Activated CD8-positive, alpha-beta T cell treated with anti-CD3 and anti-CD28 coated beads for 36 hours (primary cell): ENCODE results near the gene PNPLA1. TPM values are rescaled to one million over a fixed set of nuclear protein-coding genes. Genes with fewer than 3 reads are reported as not detected.

Experiments
- ATAC-seq: fragments of 200-7000 bp; cut with Tn5 transposase; one replicate; pipeline ENCODE4 v1.10.0; 2021; ENCODE audit warnings: mild to moderate bottlenecking, moderate library complexity
- CTCF ChIA-PET: fragments of 350-600 bp; sonication (Branson Sonifier 250); formaldehyde crosslinking; loops from one replicate; lab custom pipeline; 2021; ENCODE audit warnings: antibody characterized with exemption; lab: Charles Lee
- POLR2A ChIA-PET: fragments of 350-600 bp; sonication (Branson Sonifier 250); formaldehyde crosslinking; loops from one replicate; lab custom pipeline; 2021; ENCODE audit warnings: antibody characterized with exemption; lab: Charles Lee
- DNase-seq: peaks from one replicate; pipeline ENCODE4 v3.0.0-alpha.2; 2020
- H3K27ac Mint-ChIP-seq: one replicate; pipeline ENCODE4 v1.8.0; 2021; ENCODE audit warnings: mild to moderate bottlenecking, mixed read lengths
- H3K27me3 Mint-ChIP-seq: one replicate; pipeline ENCODE4 v1.8.0; 2021; ENCODE audit warnings: mixed read lengths
- H3K36me3 Mint-ChIP-seq: one replicate; pipeline ENCODE4 v1.8.0; 2021; ENCODE audit warnings: low read depth, mixed read lengths
- H3K4me1 Mint-ChIP-seq: one replicate; pipeline ENCODE4 v1.8.0; 2021; ENCODE audit warnings: low read depth, mixed read lengths
- H3K4me3 Mint-ChIP-seq: one replicate; pipeline ENCODE4 v1.8.0; 2021; ENCODE audit warnings: mild to moderate bottlenecking, moderate library complexity, mixed read lengths
- H3K9me3 Mint-ChIP-seq: one replicate; pipeline ENCODE4 v1.8.0; 2021; ENCODE audit warnings: mixed read lengths
- intact Hi-C: fragments of 100-400 bp; cut with micrococcal nuclease; formaldehyde crosslinking; loops from one replicate; pipeline ENCODE4 v1.10.0; 2022
- total RNA-seq, 2 experiments: library from RNA; stranded (reverse); gene quantifications; one replicate each; pipeline ENCODE4 v1.2.3, GENCODE V29; 2021
- TF ChIP-seq, protein P1 (sequence below): fragments of 200-600 bp; IDR thresholded peaks from one replicate; pipeline ENCODE4 v1.8.0; 2022; ENCODE audit warnings: antibody characterized with exemption, mild to moderate bottlenecking

Gene PNPLA1
- total RNA-seq, 2 experiments from 2014 or later: not detected

DNA sequence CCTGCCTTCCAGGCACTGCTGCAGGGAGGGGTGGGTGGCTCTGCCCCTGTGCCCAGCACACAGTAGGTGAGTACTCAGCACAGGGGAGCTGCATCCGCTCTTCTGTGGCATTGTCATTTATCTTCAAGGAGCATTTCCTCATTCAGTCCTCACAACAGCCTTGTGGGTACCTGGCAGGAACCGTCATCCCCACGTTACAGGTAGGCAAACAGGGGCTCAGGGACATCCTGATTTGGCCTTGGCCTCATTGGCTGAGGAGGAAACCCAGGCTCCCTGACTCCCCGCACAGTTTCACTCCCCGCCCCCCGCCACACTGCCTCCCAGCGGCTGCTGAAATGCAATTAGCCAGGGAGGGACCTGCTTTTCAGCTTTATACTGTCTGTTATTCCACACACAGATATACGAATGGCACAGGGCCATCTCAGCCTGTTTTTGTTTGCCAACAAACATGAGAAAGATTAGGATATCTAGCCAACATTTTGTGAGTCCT lies 24.2 kb upstream of the PNPLA1 start:
- ChIA-PET CTCF (interaction anchor here (1.1 to 1.2 kb wide), 2 partner anchors 36 to 62 kb away, joined by 3 read pairs; no protein-coding TSS in a partner anchor), POLR2A (interaction anchor here (0.7 kb wide), 1 partner anchor 174 kb away, joined by 3 read pairs; no protein-coding TSS in a partner anchor)
- Mint-ChIP-seq H3K27ac (no peak overlapping the region), H3K36me3 (no peaks in the 10 kb centered on the region), H3K4me1 (peaks cover 7% of the 10 kb centered on the region), H3K4me3 (no peak overlapping the region), H3K27me3 (peaks cover 10% of the 10 kb centered on the region), H3K9me3 (no peaks in the 10 kb centered on the region)
- DNase-seq (peak; percentile 28), ATAC-seq (peak; percentile 62)
- TF ChIP-seq, protein P1, sequence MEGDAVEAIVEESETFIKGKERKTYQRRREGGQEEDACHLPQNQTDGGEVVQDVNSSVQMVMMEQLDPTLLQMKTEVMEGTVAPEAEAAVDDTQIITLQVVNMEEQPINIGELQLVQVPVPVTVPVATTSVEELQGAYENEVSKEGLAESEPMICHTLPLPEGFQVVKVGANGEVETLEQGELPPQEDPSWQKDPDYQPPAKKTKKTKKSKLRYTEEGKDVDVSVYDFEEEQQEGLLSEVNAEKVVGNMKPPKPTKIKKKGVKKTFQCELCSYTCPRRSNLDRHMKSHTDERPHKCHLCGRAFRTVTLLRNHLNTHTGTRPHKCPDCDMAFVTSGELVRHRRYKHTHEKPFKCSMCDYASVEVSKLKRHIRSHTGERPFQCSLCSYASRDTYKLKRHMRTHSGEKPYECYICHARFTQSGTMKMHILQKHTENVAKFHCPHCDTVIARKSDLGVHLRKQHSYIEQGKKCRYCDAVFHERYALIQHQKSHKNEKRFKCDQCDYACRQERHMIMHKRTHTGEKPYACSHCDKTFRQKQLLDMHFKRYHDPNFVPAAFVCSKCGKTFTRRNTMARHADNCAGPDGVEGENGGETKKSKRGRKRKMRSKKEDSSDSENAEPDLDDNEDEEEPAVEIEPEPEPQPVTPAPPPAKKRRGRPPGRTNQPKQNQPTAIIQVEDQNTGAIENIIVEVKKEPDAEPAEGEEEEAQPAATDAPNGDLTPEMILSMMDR: no peak
- intact Hi-C loops: no loop called here

DNA sequence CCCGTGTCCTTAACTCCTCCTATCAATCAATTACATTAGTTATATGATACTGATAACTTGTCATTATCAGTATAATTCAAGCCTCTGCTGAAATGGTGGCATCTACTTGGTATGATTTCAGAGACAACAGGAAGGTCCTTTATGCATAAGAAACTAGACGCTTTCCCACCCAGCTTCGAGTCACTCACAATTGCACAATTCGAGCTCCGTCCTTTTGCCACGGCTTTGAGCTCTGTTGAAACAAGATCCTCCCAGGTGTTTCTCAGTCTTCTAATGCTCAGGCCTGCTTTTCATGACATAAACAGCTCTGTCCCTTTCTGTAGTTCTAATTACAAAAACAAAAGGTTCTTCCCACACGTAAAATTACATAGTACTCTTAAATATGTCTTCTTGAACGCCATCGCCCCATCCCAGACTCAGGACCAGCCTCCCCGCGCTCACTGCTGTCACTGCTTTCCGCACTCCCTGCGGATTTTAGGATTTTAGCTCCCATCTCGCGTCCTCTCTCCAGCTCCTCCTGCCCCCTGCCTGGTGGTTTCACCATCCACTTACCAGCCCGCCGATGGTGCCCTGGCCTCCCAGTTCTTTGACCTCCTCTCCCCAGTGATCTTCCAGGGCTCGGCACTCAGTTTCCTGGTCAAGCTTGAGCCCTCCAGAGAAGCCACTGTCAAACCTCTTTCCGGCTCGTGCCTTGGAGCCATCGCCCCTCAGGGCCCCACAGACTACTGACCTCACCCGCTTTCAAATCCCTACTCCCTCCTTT lies 23.2 kb upstream of the PNPLA1 start:
- Mint-ChIP-seq H3K9me3 (no peaks in the 10 kb centered on the region), H3K27ac (no peak overlapping the region), H3K36me3 (no peaks in the 10 kb centered on the region), H3K4me3 (no peak overlapping the region), H3K4me1 (peaks cover 5% of the 10 kb centered on the region), H3K27me3 (peaks cover 10% of the 10 kb centered on the region)
- ChIA-PET CTCF (interaction anchor here (0.8 kb wide), 1 partner anchor 116 kb away, joined by 3 read pairs; no protein-coding TSS in a partner anchor), POLR2A (interaction anchor here (0.9 to 1.0 kb wide), 2 partner anchors 25 to 391 kb away, joined by 3 read pairs; no protein-coding TSS in a partner anchor)
- ATAC-seq (no peak), DNase-seq (no peak)
- intact Hi-C loops: no loop called here
- TF ChIP-seq, protein P1: no peak

DNA sequence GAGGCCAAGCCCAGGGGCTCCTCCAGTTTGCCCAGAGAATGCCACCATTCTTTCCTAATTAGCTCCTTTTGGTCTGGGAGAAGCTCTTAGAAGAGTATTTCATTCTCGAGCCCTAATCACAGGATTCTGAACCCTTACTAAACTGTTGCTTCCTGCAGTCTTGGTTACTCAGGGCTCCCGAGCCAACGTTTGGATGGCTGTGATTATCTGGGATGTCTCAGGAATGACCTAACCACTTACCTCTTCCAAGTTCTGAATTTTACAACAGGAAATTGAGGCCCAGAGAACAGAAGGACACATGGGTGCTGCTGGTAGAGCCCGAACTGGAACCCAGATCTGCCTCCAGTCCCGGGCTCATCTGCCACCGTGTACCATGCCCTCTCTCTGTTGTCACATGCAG lies 22.2 kb upstream of the PNPLA1 start:
- TF ChIP-seq, protein P1: no peak
- no peak overlapping the region for H3K27ac Mint-ChIP-seq
- intact Hi-C loops: no loop called here
- H3K9me3 Mint-ChIP-seq: no peaks in the 10 kb centered on the region
- no peak for DNase-seq
- no peaks in the 10 kb centered on the region for H3K4me1 Mint-ChIP-seq
- peaks cover 5% of the 10 kb centered on the region for H3K27me3 Mint-ChIP-seq
- H3K4me3 Mint-ChIP-seq: no peak overlapping the region
- CTCF ChIA-PET: no interaction called here
- H3K36me3 Mint-ChIP-seq: no peaks in the 10 kb centered on the region
- ATAC-seq: no peak
- POLR2A ChIA-PET: interaction anchor here (0.9 kb wide), 1 partner anchor 24 kb away, joined by 3 read pairs; no protein-coding TSS in a partner anchor

DNA sequence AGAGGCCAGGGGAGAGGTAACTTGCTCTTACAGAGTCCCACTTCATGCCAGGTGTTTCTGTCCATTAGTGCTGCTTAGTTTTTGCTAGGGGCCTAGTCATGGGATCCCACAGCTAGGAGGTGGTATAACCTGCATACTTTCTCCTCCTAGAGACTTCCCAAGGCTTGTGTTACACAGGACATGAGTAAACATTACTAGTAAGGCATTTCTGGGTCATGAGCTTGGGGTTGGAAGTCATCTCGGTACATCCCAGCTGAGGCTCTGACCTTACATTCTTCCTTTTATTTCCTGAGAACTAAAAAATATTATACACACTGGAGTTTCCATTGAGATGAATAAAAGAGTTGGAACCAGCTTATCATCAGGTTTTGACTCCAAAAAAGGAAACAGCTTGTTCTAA lies 20.9 kb upstream of the PNPLA1 start:
- DNase-seq (no peak), ATAC-seq (no peak)
- H3K36me3 Mint-ChIP-seq: no peaks in the 10 kb centered on the region
- H3K27me3 Mint-ChIP-seq: no peaks in the 10 kb centered on the region
- TF ChIP-seq, protein P1: no peak
- H3K4me1 Mint-ChIP-seq: no peaks in the 10 kb centered on the region
- intact Hi-C loops: no loop called here
- no peak overlapping the region for H3K4me3 Mint-ChIP-seq
- H3K9me3 Mint-ChIP-seq: no peaks in the 10 kb centered on the region
- H3K27ac Mint-ChIP-seq: no peak overlapping the region
- ChIA-PET CTCF (interaction anchor here (1.4 kb wide), 1 partner anchor 34 kb away, joined by 4 read pairs; no protein-coding TSS in a partner anchor), POLR2A (no interaction called here)

DNA sequence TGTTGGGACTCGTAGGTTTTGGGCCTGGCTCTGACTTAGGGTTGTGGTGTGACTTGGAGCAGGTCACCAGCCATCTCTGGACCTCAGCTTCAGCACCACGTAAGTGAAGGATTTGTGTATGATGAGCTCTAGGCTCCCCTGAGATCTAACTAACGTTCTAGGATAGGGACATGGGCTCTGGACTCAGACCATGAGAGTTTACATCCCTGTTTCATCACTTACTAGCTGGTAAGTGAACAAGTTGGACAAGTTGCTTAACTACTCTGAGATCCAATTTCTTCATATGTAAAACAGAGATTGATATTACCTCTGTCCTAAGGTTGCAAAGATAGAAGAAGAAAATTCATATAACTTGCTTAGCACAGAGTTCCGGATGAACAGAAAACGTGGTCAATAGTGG lies 20.3 kb upstream of the PNPLA1 start:
- ATAC-seq: no peak
- ChIA-PET POLR2A (no interaction called here), CTCF (interaction anchor here (1.4 kb wide), 1 partner anchor 35 kb away, joined by 4 read pairs; no protein-coding TSS in a partner anchor)
- H3K36me3 Mint-ChIP-seq: no peaks in the 10 kb centered on the region
- H3K27me3 Mint-ChIP-seq: no peaks in the 10 kb centered on the region
- no peaks in the 10 kb centered on the region for H3K9me3 Mint-ChIP-seq
- DNase-seq: no peak
- intact Hi-C loops: no loop called here
- H3K27ac Mint-ChIP-seq: no peak overlapping the region
- H3K4me3 Mint-ChIP-seq: no peak overlapping the region
- no peaks in the 10 kb centered on the region for H3K4me1 Mint-ChIP-seq
- TF ChIP-seq, protein P1: no peak
